ENCODE results near the gene CCBE1. TPM values are rescaled to one million over a fixed set of nuclear protein-coding genes. Genes with fewer than 3 reads are reported as not detected.

CCBE1 gene
- total and polyA plus RNA-seq, 9 of the 15 experiments (the other 6 are each of a cell fraction or from before 2014, with no cell fraction given): 0.20 TPM; not detected in 8

- no peaks in the 10 kb centered on the region for H3K79me2 ChIP-seq (ENCODE audit: control insufficient read depth, insufficient read depth, low read length)
- FAIRE-seq: no peak
- no peak overlapping the region for H2AFZ ChIP-seq (ENCODE audit: low read depth, low read length)
- no TSS peak for BruUV-seq (replicated peaks)
- no peaks in the 10 kb centered on the region for H4K20me1 ChIP-seq (replicated peaks; ENCODE audit: control insufficient read depth, insufficient read depth, low read length)
- in situ Hi-C loops (cut with MboI): no loop called here
- TF ChIP-seq GABPB2 (CRISPR knock-in tag; conservative IDR thresholded peaks at IDR 0.05): no peak
- TF ChIP-seq BCL6 (CRISPR knock-in tag; IDR thresholded peaks at IDR 0.05): no peak
- TF ChIP-seq FOXK1 (CRISPR knock-in tag; IDR thresholded peaks at IDR 0.05; ENCODE audit: borderline replicate concordance): no peak
- TF ChIP-seq CREB3 (tag; conservative IDR thresholded peaks at IDR 0.05; ENCODE audit: low read depth): no peak
- no peak for TF ChIP-seq ZSCAN29 (IDR thresholded peaks at IDR 0.05)
- no peak for TF ChIP-seq ATF3 (IDR thresholded peaks at IDR 0.05)
- no peak for TF ChIP-seq ATF3 (CRISPR knock-in tag; conservative IDR thresholded peaks at IDR 0.05)
- CTCF ChIA-PET (ENCODE audit: low intra/inter-chr PET ratio): no interaction called here
- H3K9me1 ChIP-seq (ENCODE audit: control insufficient read depth, insufficient read depth, low read length): no peaks in the 10 kb centered on the region
- no peaks in the 10 kb centered on the region for H3K4me1 ChIP-seq (replicated peaks in 1 of 2; ENCODE audit: control insufficient read depth in 2 of 2, insufficient read depth in 2 of 2, low read length in 2 of 2)
- DNase-seq (ENCODE audit: extremely low read depth in 1 of 4, low spot score in 3 of 4): no peak
- H3K27me3 ChIP-seq (ENCODE audit: control insufficient read depth in 2 of 2, insufficient read depth in 2 of 2, low read length in 2 of 2): peaks cover 0 to 8% of the 10 kb centered on the region in 2 experiments; a peak in 2 of 5 replicates
- ATAC-seq: no peak
- WGBS (ENCODE audit: insufficient coverage, low coverage, missing lambda C conversion rate): 0% methylated on average over 4 of the region's 4 CpGs
- H3K4me3 ChIP-seq: no peak overlapping the region
- no peaks in the 10 kb centered on the region for H3K9me3 ChIP-seq (replicated peaks; ENCODE audit: control insufficient read depth, insufficient read depth, low read depth, low read length)
- H3K9ac ChIP-seq (ENCODE audit: insufficient read depth in 1 of 2, low read depth in 2 of 2, low read length in 2 of 2): no peak overlapping the region
- no peaks in the 10 kb centered on the region for H3K36me3 ChIP-seq (ENCODE audit: control insufficient read depth, insufficient read depth, low read length)
- H3K4me2 ChIP-seq (ENCODE audit: insufficient read depth, low read length): no peak overlapping the region
- POLR2A ChIA-PET: no interaction called here
- intact Hi-C loops (cut with micrococcal nuclease): no loop called here
- H3K27ac ChIP-seq (ENCODE audit: extremely low read depth, low read depth, low read length): no peak overlapping the region
Observed at GRCh38 chr18:59566533-59566971, 130.7 kb downstream of the CCBE1 start.
